Mesenteric fat pad (tissue), 1 donor: ENCODE results near the gene SMAP2. TPM values are rescaled to one million over a fixed set of nuclear protein-coding genes. Genes with fewer than 3 reads are reported as not detected.
"Not testable (repeated sequence)": the region's sequence is repeated elsewhere in the genome, so short reads cannot be mapped to it uniquely, and the experiment has no call there.

Source experiments
- DNase-seq: peaks from one replicate; pipeline ENCODE4 v3.0.0-alpha.2; 2020; ENCODE audit warnings: low spot score
- total RNA-seq: library from RNA; stranded (reverse); fragmentation: NEBNext Ultra II Directional; extraction: Animal tissue kit (Norgen Biotek cat#: 25700); gene quantifications from one replicate; pipeline ENCODE4 v1.2.1, GENCODE V29; 2021
- donor health status: DM: yes; HTN: yes; CAD: no.

The SMAP2 gene
- total RNA-seq, 1 donor from 2014 or later = 69.7 TPM

DNA sequence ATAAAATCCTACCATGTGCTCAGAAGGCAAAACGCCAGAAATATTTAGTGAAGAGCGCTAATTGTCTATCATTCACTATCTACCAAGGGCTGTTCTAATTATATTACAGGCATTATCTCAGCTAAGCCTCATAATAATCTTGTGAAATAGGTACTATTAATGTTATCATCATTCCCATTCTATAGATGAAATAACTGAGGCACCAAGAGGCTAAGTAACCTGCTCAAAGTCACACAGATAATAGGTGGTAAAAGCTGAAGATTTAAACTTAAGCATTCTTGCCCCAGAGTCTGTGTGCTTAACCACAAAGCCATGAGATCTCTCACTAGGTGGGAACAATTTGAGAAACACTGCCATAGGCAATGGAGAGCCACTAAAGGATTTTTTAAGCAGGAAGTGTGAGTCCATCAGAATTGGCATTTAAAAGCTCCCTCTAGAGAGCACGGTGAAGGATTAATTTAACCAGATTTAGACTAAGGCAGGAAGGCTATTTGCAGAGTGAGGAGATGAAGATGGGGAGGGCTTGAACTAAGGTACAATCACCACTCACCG lies 1.7 kb upstream of the SMAP2 start:
- DNase-seq = no peak

GRCh38 chr1:40372658-40373322 lies 737 bp upstream of the SMAP2 start:
- DNase-seq = no peak

DNA sequence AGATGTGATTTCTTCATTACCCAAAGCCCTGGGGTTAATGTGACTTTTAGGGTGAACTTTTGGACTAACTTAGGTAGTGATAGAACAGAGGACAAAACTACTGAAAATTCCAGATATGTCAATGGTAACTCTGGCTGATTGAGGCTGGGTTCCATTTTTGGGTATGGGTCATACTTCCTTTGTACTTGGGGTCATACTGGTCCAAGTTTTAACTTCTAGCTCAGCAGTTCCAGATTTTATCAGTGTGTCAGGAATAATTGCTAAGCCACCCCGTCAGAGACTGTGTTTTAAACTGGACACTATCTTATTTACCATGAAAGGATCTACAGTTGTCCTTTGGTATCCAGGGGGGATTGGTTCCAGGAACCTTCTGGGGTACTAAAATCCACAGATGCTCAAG lies 4.0 kb downstream of the SMAP2 start:
- DNase-seq = no peak

DNA sequence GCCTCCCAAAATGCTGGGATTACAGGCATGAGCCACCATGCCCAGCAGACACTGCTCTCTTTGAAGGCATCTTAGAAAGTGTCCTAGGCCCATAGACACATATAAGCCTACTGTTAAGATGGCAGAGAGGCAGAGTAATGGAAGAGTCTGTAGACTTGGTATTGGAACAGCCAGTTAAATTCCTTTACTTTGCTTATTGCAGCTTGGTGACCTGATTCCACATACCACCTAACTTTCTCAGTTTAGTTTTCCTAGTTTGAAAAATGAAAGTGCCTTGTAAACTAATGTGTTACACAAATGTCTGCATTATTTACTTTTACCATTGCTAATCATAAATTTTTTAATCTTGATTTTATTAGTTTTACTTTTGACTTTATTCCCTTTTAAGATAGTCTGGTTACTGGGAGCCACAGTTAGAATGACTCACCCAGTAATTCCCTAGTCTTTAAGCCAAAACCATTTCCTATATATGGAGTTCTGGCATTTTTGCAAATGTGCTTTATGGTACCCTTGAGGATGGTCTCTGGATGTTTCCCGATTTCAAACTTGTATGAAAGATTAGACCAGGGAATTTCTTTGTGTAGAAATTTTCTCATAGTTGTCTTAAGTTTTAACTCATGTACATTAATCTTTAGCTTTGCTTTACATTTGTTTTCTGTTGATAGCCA lies 6.4 kb downstream of the SMAP2 start:
- no peak for DNase-seq

DNA sequence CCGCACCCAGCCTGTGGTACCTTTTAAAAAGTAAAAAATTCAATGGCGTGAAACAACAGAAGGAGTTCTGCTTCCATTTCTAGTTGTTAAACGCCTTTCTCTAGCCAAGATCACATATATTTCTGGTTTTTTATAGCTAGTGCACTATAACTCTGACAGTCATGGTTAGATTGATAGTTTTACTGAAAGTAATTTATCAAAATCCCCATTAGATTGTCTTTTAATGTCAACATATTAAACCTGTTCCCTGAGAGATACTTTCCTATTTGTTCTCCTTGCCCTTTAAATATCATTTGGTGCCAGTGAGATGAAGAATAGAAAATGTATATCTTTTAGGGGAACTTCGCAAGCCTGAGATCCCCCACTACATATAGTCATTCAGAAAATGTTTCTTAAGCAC lies 7.3 kb downstream of the SMAP2 start:
- DNase-seq = no peak

- DNase-seq = no peak
Observed at GRCh38 chr1:40381268-40382107, 8.0 kb downstream of the SMAP2 start.

DNA sequence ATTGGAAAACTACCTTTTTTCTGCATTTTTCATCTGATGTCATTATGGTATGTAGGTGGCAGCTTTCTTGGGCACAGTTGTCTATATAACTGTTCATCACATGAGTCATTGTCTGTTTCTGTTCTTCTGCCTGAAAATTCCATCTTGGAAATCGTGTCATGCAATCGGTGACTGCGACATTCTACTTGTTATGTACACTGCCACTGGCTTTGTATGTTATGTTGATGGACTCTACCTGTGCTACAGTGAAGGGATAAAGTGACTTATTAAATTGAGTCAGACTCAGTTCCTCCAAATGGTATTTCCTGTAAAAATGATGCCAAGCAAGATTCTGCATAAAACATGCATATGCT lies 8.6 kb downstream of the SMAP2 start:
- no peak for DNase-seq

GRCh38 chr1:40382601-40383000 lies 9.1 kb downstream of the SMAP2 start:
- DNase-seq = no peak

DNA sequence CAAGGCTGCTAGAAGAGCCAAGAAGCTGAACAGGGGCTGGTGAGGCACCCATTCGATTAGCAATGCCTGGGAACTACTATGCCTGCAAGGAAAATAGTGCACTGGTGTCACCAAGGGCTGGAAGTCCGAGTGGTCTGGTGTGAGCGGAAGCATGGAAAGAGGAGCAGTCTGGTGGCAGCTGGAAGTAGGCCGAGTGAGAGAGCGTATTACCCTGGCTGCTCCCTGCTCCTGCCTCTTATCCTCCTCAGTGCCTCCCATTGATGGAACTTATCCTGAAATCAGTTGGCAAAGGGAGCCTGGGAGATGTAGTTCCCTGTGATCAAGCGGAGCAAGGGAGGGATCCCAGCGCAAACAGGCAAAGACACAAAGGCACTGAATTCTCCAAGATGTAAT lies 9.6 kb downstream of the SMAP2 start:
- no peak for DNase-seq

GRCh38 chr1:40383488-40384412 lies 10.2 kb downstream of the SMAP2 start:
- no peak for DNase-seq

- no peak for DNase-seq
Observed at GRCh38 chr1:40384413-40384762, 10.9 kb downstream of the SMAP2 start.

DNA sequence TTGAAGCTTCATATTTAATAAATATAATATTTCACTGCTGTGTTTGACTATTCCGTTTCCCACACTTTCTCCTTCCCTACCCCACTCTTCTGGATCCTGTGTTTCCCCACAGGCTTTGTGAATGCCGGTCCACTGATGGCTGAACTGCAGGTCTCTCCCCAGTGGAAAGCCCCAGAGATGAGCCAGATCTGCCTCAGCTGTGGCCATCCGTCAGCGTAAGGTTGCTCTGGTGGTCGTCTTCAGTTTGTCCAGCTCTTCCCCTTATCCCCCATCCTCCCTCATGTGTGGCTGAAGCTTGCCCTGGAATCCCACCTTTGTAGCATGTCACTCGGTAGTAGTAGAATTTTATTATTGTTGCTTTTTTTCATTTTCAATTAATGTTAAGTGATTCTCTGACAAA lies 11.4 kb downstream of the SMAP2 start:
- no peak for DNase-seq

GRCh38 chr1:40385437-40386358 lies 12.2 kb downstream of the SMAP2 start:
- DNase-seq = no peak

- DNase-seq = no peak
Observed at GRCh38 chr1:40386359-40386723, 12.8 kb downstream of the SMAP2 start.

DNA sequence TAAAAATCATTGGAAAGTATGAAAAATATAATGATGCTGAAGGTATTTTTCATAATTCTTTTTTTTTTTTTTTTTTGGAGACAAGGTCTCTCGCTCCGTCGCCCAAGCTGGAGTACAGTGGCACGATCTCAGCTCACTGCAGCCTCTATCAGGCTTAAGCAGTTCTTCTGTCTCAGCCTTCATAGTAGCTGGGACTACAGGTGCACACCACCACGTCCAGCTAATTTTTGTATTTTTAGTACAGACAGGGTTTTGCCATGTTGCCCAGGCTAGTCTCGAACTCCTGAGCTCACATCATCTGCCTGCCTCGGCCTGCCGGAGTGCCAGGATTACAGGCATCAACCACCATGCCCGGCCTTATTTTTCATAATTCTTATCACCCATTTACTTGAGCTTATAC lies 13.3 kb downstream of the SMAP2 start:
- DNase-seq = no peak

DNA sequence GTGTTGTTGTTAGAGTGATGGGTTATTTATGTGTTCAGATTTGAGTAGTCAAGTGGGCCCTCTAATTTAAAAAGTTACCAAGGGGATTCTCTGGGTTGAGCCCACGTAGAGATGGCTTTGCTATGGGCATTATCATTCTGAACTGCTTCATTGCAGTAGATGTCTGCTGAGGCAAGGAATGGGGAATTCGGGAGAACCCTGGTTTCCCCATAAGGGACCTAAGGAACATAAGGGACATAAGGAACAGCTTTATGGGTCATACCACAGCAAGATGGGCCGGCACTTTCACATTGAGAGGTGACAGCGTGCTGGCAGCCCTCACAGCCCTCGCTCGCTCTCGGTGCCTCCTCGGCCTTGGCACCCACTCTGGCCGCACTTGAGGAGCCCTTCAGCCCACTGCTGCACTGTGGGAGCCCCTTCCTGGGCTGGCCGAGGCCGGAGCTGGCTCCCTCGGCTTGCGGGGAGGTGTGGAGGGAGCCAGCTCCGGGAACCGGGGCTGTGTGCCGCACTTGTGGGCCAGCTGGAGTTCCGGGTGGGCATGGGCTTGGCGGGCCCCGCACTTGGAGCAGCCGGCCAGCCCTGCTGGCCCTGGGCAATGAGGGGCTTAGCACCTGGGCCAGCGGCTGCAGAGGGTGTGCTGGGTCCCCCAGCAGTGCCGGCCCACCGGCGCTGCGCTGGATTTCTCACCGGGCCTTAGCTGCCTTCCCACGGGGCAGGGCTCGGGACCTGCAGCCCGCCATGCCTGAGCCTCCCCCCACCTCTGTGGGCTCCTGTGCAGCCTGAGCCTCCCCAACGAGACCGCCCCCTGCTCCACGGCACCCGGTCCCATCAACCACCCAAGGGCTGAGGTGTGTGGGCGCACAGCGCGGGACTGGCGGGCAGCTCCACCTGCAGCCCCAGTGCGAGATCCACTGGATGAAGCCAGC lies 14.1 kb downstream of the SMAP2 start:
- DNase-seq = not testable (repeated sequence)

DNA sequence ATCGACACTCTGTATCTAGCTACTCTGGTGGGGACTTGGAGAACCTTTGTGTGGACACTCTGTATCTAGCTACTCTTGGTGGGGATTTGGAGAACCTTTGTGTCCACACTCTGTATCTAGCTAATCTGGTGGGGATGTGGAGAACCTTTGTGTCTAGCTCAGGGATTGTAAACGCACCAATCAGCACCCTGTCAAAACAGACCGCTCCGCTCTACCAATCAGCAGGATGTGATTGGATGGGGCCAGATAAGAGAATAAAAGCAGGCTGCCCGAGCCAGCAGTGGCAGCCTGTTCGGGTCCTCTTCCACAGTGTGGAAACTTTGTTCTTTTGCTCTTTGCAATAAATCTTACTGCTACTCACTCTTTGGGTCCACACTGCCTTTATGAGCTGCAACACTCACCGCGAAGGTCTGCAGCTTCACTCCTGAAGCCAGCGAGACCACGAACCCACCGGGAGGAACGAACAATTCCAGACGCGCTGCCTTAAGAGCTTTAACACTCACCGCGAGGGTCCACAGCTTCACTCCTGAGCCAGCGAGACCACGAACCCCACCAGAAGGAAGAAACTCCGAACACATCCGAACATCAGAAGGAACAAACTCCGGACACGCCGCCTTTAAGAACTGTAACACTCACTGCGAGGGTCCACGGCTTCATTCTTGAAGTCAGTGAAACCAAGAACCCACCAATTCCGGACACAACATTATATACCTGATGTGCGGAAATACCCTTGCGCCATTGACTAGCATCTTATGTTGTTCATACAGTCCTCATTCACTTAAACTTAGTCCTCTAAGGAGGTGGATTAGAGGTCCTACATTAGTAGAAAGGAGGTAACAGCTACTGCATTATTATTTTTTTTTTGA lies 15.2 kb downstream of the SMAP2 start:
- not testable (repeated sequence) for DNase-seq

GRCh38 chr1:40389322-40389803 lies 15.8 kb downstream of the SMAP2 start:
- DNase-seq = no peak
